Stimulated activated CD8-positive, alpha-beta memory T cell treated with anti-CD3 and anti-CD28 coated beads, Interleukin-2, amount 100 ng/mL, for 1 hour (primary cell): Measurements from ENCODE around the gene TFAP2A.

ENCODE experiments used
- DNase-seq, 2 donors: peaks; one replicate each; pipeline ENCODE4 v3.0.0-alpha.2; 2020; ENCODE audit warnings: low read depth in 2 of 2

Gene TFAP2A

DNA sequence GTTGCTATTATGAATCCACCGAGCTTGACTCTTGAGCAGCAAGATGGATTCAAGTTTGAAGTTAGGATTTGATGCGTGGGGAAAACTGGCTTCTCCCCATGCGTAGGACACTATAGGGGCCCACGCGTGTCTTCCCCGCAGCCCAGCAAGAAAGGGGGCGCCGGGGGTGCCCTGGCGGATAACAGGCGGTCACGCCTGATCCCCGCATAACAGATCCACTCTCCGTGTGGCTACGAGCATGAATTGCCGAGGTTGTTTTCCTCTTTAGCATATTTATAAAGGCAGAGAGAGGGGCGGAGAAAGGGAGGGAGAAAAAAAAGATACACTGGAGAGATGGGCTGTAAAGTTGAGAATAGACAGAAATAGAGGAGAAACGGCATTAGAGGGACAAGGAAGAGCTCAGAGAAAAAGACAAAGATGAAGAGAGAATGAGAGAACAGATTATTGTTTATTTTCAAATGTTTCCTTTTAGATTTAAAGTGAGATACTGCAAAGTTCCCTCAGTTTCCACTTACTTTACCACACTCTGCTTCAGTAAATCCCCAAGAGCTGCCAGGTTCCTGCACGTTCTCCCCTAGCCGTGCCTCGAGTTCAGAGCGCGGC is 32.0 kb downstream of the TFAP2A start:
- no peak for DNase-seq

DNA sequence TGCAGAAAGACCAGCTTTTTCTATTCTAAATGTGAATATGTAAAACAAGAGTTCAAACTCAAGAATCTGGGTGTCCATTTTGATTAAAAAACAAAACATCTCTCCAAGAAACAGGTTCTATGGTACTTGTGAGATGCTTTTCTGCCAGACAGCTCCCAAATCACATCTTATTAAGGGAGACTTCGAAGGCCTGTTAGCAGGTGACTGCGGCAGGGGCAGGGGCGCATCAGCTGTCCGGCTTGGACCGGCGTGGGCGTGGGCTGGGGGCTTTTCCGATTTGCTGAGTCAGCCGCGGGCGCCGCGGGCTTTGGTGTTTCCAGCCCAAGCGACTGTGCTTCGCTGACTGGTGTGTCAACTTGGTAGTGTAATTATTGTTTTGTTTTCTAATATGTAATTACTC is 32.6 kb downstream of the TFAP2A start:
- no peak for DNase-seq

DNA sequence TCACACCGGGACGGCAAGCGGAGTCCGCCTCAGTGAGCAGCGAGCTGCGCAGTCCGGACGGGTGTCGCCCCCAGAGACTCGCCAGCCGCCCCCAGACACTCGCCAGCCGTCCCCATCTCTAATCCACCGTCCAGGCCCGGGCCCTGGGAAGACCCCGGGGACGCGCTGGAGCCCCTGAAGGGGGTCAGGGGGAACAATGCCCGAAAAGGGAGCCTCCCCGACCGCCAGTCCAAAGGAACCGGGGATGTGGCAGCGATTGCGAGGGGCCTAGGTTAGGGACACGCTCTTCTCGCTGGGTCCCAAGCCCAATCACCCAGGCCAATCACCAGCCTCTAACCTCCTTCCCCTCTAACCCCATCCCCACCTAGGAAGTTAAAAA is 33.1 kb downstream of the TFAP2A start:
- DNase-seq = no peak

DNA sequence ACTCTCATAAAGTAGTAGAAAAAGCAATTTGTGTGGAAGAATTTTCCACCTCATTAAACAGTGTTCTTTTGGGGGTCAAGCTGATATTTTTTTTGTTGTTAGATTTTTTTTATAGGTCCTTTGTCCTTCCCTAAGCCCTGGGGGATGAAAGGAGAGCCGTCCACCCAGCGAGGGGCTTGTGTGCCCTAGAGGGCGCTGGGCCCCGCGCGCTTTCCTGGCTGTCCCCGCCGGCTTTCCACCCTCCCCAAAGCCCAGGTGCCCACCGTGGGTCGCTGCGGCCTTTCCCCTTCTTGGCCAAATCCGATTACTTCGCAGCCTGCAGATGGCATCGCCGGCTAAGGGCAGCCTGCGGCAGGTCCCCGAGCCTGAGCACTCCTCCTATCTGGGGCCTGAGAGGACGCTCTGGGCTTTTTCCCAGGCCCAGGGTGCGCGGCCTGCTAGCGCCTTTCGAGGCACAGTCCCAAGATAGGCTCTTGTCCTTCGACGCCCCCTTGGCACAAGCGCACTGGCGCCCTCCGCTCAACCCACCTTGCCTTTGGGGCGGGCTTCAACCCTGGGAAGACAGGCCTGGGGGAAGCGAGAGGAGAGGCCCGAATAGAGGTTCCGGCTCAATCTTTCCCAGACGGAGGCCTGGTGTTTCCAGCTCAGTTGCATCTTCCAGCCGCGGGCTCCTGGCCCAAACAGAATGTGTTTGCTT is 33.6 kb downstream of the TFAP2A start:
- no peak for DNase-seq

DNA sequence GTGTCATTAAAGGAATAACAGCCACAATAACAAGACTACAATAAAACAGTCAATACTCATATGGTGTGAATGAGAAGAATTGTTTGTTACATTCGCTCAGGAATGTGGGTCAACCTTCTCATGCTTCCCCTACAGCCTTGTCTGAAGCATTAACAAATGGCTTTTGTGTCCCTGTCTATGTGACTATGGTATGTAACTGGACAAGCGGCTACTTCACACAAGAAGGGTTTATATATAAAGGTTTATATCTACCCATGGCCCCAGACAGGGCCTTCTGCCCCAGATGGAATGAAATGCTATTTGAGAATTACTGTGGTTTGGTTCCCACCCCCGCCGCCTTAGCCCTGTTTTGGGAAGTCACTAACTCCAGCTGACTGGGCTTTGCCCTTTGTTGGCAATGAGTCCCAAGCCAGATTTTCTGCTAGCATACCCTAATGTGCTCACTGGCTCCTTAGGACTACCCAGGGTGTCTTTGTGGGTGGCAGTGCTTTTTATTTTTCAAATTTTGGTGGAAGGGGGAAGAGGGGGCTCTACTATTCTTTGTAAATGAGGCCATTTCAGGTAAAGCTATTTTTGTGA is 39.4 kb downstream of the TFAP2A start:
- DNase-seq = no peak

DNA sequence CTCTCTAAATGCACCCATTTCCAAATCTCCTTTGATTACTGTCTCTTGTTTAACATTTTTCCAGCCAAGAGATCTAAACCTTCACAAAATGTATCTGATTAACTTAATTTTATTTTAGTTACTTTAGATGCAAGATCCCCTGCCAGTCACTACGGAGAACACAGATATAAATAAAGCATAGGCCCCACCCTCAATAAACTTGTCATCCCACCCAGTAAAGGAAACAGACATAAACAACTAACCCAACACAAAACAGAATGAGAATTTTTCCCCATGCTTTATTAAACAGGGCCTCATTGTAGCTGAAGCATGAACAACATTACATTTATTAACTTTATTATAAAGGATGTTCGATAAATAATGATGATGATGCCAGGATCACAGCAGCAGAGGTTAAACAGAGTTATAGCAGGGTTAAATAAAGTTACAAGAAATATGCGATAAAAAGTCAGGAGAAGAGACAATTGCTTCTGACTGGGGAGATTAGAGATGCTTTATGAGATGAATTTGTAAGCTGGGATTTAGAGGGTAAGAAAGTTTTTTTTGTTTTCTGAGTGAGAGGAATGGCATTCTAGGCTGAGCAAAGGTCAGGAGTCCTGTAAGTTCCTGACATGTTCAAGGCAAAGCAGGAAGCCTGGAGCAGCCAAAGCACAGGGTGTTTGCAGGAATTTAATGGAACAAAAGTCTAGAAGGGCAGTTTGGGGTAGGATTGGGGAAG is 41.1 kb downstream of the TFAP2A start:
- DNase-seq = no peak

DNA sequence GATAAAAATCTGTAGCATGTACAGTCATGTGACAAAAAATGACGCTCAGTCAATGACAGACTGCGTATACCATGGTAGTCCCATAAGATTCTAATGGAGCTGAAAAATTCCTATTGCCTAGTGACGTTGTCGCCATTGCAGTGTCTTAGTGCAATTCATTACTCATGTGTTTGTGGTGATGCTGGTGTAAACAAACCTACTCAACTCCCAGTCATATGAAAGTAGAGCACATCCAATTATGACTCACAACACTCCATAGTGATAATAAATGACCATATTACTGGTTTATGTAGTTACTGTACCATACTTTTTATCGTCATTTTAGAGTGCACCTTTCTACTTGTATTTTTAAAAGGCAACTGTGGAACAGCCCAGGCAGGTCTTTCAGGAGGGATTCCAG is 45.0 kb downstream of the TFAP2A start:
- no peak for DNase-seq

DNA sequence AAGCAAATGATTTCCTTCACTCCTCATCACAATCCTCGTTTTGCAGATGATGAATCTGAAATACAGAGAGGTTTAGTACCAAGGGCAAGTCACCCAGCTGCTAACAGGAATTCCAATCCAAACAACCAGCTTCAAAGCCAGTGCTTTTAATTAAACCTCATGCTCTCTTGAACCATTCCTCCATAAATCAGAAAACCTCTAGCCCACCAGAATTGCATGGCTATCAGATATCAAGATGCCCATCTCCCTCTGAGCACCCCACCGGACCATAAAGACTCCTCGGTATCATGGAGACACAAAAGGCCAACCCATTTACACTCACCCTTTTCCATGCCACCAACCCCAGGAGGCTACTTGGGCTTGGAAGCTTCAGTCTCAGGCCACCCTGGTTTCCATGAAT is 46.0 kb downstream of the TFAP2A start:
- no peak for DNase-seq

DNA sequence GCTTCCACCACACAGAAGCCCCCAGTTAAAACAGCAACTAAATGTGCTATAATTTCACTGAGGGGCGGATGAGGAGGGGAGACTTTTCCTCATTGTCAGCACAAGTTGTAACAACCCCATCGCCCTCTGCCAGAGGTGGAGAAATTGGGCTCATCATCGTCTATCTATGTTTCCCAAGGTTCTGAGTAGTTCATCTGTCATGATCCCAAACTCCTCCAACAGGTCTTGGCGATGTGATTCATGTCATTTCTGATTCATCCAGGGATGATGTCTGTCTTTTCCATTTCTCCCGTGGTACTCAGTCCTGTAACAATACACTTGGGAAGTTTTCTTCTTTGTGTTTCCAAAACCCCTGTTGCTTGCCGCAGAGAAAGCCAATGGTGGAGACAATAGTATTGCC is 51.0 kb downstream of the TFAP2A start:
- no peak for DNase-seq

DNA sequence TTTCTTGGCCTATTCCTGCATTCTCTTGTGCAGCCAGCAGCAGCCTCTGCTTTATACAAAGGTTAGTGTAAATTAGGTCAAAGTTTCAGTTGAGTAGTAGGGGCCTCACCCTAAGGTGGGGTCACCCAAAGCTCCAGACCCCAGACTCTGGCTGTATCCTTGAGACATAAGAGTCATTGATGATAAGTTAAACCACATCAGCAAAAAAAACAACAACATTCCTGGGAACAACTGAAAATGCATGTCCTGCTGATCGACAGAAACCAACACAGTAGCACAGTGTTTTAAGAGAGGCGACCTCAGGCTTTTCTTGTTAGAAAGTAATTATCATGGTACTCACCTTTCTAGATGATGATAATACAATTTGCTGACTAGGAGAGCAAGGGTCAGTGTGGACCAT is 52.6 kb downstream of the TFAP2A start:
- no peak for DNase-seq

DNA sequence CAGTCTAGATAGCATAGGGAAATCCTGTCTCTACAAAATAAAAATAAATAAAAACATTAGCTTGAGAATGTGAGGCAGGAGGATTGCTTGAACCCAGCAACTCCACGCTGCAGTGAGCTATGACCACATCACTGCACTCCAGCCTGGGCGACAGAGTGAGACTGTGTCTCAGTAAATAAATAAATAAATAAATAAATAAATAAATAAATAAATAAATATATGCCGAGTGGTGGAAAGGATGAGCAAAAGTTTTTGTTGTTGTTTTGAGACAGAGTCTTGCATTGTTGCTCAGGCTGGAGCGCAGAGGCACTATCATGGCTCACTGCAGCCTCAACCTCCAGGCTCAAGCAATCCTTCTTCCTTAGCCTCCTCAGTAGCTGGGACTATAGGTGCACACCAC is 53.4 kb downstream of the TFAP2A start:
- no peak for DNase-seq

DNA sequence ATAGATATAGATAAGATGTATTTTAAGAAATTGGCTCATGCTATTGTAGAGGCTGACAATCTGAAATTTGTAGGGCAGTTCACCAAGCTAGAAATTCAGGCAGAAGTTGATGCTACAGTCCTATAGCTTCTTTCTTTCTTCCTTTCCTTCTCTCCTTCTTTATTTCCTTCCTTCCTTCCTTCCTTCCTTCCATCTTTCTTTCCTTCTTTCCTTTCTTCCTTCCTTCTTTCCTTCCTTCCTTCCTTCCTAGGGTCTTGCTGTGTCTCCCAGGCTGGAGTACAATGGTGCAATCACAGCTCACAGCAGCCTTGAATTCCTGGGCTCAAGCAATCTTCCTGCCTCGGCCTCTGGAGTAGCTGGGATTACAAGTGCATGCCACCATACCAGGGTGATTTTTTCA is 55.3 kb downstream of the TFAP2A start:
- no peak for DNase-seq

DNA sequence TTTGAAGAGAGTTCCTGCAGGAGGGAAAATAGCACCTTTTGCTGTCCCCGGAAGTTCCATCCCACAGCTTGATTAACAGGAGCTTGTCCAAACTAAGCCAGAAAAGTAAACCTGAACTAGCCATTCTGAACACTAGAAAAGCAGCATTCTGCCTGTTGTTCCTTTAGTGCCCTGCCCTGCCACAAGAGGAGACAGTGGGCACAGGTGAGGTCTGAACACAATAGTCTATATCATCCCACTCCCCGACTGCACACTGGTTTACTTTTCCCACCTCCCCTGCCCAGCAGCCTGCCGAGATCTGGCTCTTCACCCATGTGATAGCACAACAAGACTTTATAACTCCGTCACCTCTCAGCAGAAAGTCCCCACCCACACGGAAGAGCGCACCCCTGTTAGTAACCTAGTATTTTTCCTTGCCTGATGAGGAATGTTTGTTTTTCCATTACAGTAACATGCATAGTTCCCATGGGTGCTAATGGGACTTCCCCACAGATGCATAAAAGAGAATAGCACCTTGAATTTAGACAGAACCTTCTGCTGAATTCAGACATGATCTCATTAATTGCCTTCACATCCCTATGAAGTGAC is 59.7 kb downstream of the TFAP2A start:
- DNase-seq = no peak

DNA sequence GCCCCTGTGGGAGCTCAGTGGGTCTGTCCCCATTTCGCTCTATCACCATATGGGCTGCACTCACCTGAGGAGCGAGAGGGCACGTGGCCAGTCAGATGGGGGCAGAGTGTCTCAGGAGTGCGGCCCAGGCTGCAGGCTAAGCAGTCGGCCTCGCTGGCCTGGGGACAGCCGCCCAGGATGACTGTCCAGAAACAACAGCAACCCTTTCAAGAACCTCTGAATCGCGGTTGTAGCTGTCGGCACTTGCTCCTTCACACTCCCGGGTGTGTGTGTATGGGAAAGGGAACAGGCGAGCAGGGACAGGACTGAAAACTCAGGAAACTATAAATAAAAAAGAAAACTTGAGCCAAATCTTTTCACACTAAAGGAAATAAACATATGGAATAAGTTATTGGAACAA is 63.1 kb downstream of the TFAP2A start:
- no peak for DNase-seq

DNA sequence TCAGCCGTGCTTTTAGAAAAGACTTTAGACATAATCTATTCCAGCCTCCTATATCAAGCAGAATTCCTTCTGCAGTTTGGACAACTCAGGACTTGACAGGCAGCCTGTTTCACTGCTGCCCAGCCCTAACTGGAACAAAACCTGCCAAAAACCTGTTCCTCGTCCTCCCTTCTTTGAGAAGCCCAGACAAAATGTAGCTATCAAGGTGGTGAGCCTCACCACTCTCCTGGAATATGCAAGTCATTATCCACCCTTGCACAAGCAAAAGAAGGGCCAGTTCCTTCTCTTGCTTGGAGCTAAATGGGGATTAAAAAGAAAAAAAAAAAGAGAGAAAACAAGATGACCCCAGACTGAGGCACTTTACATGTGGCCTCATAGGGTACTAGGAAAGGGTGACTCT is 64.2 kb downstream of the TFAP2A start:
- DNase-seq = no peak

DNA sequence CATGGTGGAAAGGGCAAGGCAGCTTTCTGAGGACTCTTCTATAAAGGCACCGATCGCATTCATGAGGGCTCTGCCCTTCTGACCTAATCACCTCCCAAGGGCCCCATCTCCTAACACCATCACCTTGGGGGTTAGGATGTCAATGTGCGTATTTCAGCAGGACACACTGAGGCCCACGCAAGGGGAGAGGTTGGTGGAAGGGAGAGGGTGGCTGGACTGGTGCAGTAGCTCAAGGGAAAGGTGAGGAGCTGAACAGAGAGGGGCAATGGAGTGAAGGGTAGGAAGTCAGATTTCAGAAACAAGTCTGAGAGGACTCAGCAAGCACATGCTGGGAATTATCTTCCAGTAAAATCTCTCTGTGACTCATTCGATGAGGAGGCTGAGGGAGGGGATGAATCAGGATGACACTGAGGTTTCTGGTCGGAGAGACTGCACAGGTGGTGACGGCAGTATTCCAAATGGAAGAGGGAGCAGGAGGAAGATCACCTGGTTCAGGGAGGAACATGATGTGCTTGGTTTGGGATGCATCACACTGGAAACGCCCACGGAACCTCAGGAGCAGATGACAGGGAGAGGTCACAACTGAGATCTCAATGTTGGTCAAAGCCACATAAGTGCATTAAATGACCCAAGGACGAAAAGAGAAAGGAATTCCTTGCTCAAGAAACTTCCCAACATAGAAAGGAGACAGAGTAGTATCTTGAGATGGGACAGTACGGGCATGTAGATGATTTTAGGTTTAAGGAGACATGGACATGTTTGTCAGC is 67.1 kb downstream of the TFAP2A start:
- no peak for DNase-seq
